Measurements from ENCODE around the gene MORN5.

DNA sequence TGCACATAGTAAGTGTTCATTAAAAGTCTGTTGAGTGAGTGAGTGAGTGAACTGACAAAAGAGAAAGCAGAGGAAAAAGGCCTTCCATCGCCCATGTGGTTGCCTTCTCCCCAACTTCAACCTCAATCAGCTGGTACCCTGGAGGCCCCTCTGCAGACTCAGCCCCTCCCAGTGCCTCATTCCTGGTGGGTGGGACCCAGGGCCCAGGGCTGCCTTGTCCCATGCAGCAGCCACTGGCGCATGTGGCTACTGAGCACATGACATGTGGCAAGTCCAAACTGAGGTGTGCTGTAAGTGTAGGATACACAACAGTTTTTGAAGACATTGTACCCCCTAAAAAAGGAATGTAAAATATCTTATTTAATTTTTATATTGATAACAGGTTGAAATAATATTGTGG, 29.7 kb upstream of the MORN5 start:
- TF ChIP-seq POLR2AphosphoS5 (IDR thresholded peaks at IDR 0.05; ENCODE audit: low read depth, low read length) (no peak), POLR2A (IDR thresholded peaks at IDR 0.05; ENCODE audit: low read depth, low read length) (no peak)
